ENCODE measurements around the gene KMT2E. TPM values are rescaled to one million over a fixed set of nuclear protein-coding genes. Genes with fewer than 3 reads are reported as not detected.

The KMT2E gene
- total and polyA plus RNA-seq, 2 donors (not counting 3 experiments of a cell fraction or from before 2014, with no cell fraction given), result 19.0 to 74.8 TPM

- H4K20me1 ChIP-seq (replicated peaks; ENCODE audit: control insufficient read depth, extremely low read depth, insufficient read depth, low read length), result peaks cover 3% of the 10 kb centered on the region
- dilution Hi-C loops (cut with MboI; ENCODE audit: extremely low pct_ligation_motif_present, low sequenced_read_pairs), result no loop called here
- FAIRE-seq (no peak), DNase-seq (ENCODE audit: low read depth, low spot score) (no peak)
- peaks cover 100% of the 10 kb centered on the region for H3K79me2 ChIP-seq (ENCODE audit: control insufficient read depth, insufficient read depth, low read length)
- no TSS peak for BruUV-seq (replicated peaks)
- H3K9ac ChIP-seq (replicated peaks; ENCODE audit: extremely low read depth, insufficient read depth, low read length), result no peak overlapping the region
- POLR2A ChIA-PET, result interaction anchor here (0.8 kb wide), 2 partner anchors 15 to 24 kb away, joined by 3 to 4 read pairs; no protein-coding TSS in a partner anchor
- no peak overlapping the region for H3K4me3 ChIP-seq (replicated peaks in 1 of 3; ENCODE audit: insufficient read depth in 1 of 3, low read depth in 1 of 3, low read length in 3 of 3)
- peaks cover 45% of the 10 kb centered on the region for H3K4me1 ChIP-seq (ENCODE audit: control insufficient read depth, extremely low read depth, insufficient read depth, low read length)
- TF ChIP-seq MYC (IDR thresholded peaks at IDR 0.05; ENCODE audit: low read depth, low read length) (no peak), EZH2 (IDR thresholded peaks at IDR 0.05; ENCODE audit: borderline replicate concordance, low read depth, low read length, severe bottlenecking) (no peak), POLR2A (IDR thresholded peaks at IDR 0.05; ENCODE audit: low read depth, low read length) (no peak), GATA2 (IDR thresholded peaks at IDR 0.05; ENCODE audit: insufficient read depth, insufficient read length, low read depth, low read length) (no peak), FOS (IDR thresholded peaks at IDR 0.05; ENCODE audit: borderline replicate concordance, insufficient read depth, low read length) (no peak), POLR2AphosphoS5 (IDR thresholded peaks at IDR 0.05; ENCODE audit: insufficient read depth, low read depth, low read length) (no peak), MAX (IDR thresholded peaks at IDR 0.05; ENCODE audit: insufficient read depth, insufficient read length) (no peak), CTCF (IDR thresholded peaks at IDR 0.05; ENCODE audit: extremely low read depth in 1 of 2, insufficient read depth in 1 of 2, low read depth in 1 of 2, low read length in 2 of 2) (no peak), JUN (IDR thresholded peaks at IDR 0.05; ENCODE audit: borderline replicate concordance, insufficient read depth, insufficient read length, low read depth) (no peak)
- no peak overlapping the region for H2AFZ ChIP-seq (ENCODE audit: low read depth, low read length)
- no peak overlapping the region for H3K4me2 ChIP-seq (ENCODE audit: insufficient read depth, low read length)
- H3K9me1 ChIP-seq (replicated peaks; ENCODE audit: control insufficient read depth, extremely low read depth, insufficient read depth, low read length), result no peaks in the 10 kb centered on the region
- no peaks in the 10 kb centered on the region for H3K36me3 ChIP-seq (ENCODE audit: control insufficient read depth in 2 of 2, extremely low read depth in 1 of 2, insufficient read depth in 2 of 2, low read length in 2 of 2)
- H3K27me3 ChIP-seq (ENCODE audit: control insufficient read depth in 2 of 2, insufficient read depth in 2 of 2, low read length in 2 of 2), result no peaks in the 10 kb centered on the region
- H3K9me3 ChIP-seq (replicated peaks; ENCODE audit: control insufficient read depth, insufficient read depth, low read length), result no peaks in the 10 kb centered on the region
- no peak overlapping the region for H3K27ac ChIP-seq (ENCODE audit: insufficient read depth, low read depth, low read length)
- CTCF ChIA-PET, result interaction anchor here (0.5 to 6.8 kb wide), 2 partner anchors 19 to 25 kb away, joined by 3 to 97 read pairs; no protein-coding TSS in a partner anchor
- intact Hi-C loops (cut with micrococcal nuclease), result no loop called here
These were observed 6.7 kb upstream of the KMT2E start for GRCh38 chr7:105007298-105007697.

All from endothelial cell of umbilical vein (primary cell).